Testis (tissue), 3 donors: ENCODE measurements around the gene CHN2. TPM values are rescaled to one million over a fixed set of nuclear protein-coding genes. Genes with fewer than 3 reads are reported as not detected.

ENCODE experiments used
- DNase-seq: peaks from one replicate; pipeline ENCODE4 v3.0.0-alpha.2; 2019
- H3K27ac ChIP-seq, 2 donors: fragments of 200-600 bp; sonication (generic); one replicate each; pipeline ENCODE4 v1.5.1; 2019
- H3K27me3 ChIP-seq: fragments of 200-600 bp; sonication (generic); one replicate; pipeline ENCODE4 v1.5.1; 2019
- H3K36me3 ChIP-seq: fragments of 200-600 bp; sonication (generic); one replicate; pipeline ENCODE4 v1.5.1; 2017; ENCODE audit warnings: low read depth; ENCODE audit errors: missing control alignments
- H3K4me1 ChIP-seq: fragments of 200-600 bp; sonication (generic); one replicate; pipeline ENCODE4 v1.5.1; 2019
- H3K4me3 ChIP-seq, 2 donors: fragments of 200-600 bp; sonication (generic); one replicate each; pipeline ENCODE4 v1.5.1; 2017 to 2019
- H3K9me3 ChIP-seq: fragments of 200-600 bp; sonication (generic); one replicate; pipeline ENCODE4 v1.5.1; 2017
- CTCF ChIP-seq, 3 experiments: fragments of 450-650 bp in 2 of 3; fragments of 200-600 bp in 1 of 3; sonication (generic) in 1 of 3; IDR thresholded peaks; one replicate each; pipeline ENCODE4 v1.5.1; 2016 to 2019; ENCODE audit warnings: antibody characterized with exemption in 3 of 3, mild to moderate bottlenecking in 2 of 3, moderate library complexity in 1 of 3
- POLR2A ChIP-seq: fragments of 450-650 bp; IDR thresholded peaks from one replicate; pipeline ENCODE4 v1.6.1; 2017; ENCODE audit warnings: antibody characterized with exemption, mild to moderate bottlenecking, moderate library complexity
- WGBS, 2 donors: methylation state at CpG; one replicate each; pipeline ENCODE4 v1.1.5; 2018; 5-methylcytosine and 5-hydroxymethylcytosine counted together
- intact Hi-C: fragments of 100-400 bp; cut with DNase I; formaldehyde crosslinking; loops from one replicate; pipeline ENCODE4 v1.15.1; 2023; ENCODE audit warnings: low total_unique reads
- polyA plus RNA-seq: library from polyadenylated mRNA; stranded (reverse); fragments of 350-450 nt; fragmentation: Illumina TruSeq; extraction: RNeasy Lipid Tissue Mini Kit (QIAGEN cat#74804); gene quantifications from one replicate; pipeline ENCODE4 v1.2.3, GENCODE V29; 2014; ENCODE audit warnings: low read depth, low replicate concordance; ENCODE audit not compliant: insufficient read depth
- total RNA-seq, 2 donors: library from RNA; depleted of rRNA; stranded (reverse); fragments of >200 nt; gene quantifications; one replicate each; pipeline ENCODE4 v1.2.3, GENCODE V29; 2016

The CHN2 gene
- total and polyA plus RNA-seq, 3 donors from 2014 or later = 8.6 to 27.4 (median 15.1) TPM

DNA sequence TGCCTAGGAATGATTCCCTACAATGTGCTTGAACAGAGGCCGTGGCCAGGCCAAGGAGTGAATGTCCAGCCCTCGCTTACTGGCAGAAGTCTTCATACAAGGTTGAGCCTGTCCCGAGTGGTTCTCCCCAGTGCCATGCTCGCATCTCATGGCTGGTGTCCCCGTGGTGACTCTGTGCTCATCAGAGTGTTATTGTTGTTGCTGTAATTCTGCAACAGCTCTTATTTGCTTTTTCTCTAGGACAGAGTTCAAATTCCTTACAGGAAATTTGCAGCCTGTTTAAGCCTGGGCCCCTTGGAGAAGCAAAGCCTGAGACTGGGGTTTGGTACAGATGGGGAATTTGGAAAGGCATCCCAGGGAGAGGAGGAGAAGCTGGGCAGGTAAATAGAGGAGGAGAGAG lies 211.3 kb downstream of the CHN2 start:
- Histone ChIP-seq H3K36me3 (no peaks in the 10 kb centered on the region), H3K9me3 (no peaks in the 10 kb centered on the region), H3K27me3 (no peaks in the 10 kb centered on the region), H3K27ac (no peak overlapping the region), H3K4me3 (no peak overlapping the region), H3K4me1 (no peaks in the 10 kb centered on the region)
- TF ChIP-seq CTCF (IDR thresholded peaks at IDR 0.05) = no peak
- no peak for TF ChIP-seq POLR2A
- no peak for DNase-seq
- 87 to 88% methylated on average over 5 of the region's 5 CpGs for WGBS, 2 donors
- intact Hi-C loops = loop anchor here (5.0 kb wide), 1 partner anchor 484 kb away; no protein-coding TSS in a partner anchor

- intact Hi-C loops = loop anchor here (5.0 kb wide), 1 partner anchor 484 kb away; no protein-coding TSS in a partner anchor
- TF ChIP-seq CTCF (IDR thresholded peaks at IDR 0.05) = no peak
- no peak for TF ChIP-seq POLR2A
- 80 to 92% methylated on average over 6 of the region's 6 CpGs for WGBS, 2 donors
These were observed 211.8 kb downstream of the CHN2 start for GRCh38 chr7:29406366-29406765.

DNA sequence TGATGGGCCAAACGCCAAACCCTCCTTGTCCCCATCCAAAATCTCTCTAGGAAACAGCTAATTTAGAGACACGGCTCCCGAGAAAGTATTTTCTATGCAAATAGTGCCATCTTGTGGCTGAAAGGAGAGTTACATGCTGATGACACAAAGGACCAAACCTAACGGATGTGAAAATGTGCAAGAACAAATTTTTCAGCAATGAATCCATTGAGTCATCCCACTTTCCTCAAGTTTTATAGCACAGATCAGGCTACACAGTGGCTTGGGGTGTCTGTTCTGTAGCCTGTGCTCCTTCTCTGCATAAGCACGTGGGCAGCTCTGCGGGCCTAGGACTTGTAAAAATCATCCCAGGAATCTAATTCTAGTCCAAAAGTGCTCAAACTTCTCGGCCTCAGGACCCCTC lies 214.3 kb downstream of the CHN2 start:
- intact Hi-C loops = loop anchor here (5.0 kb wide), 1 partner anchor 487 kb away; no protein-coding TSS in a partner anchor
- no peak for TF ChIP-seq POLR2A
- peak; percentile 90 to 94 (median 94) for TF ChIP-seq CTCF (IDR thresholded peaks at IDR 0.05)
- WGBS, 2 donors = 24 to 28% methylated on average over 7 of the region's 7 CpGs
- no peak overlapping the region for H3K27ac ChIP-seq
- no peaks in the 10 kb centered on the region for H3K36me3 ChIP-seq
- no peaks in the 10 kb centered on the region for H3K9me3 ChIP-seq
- no peaks in the 10 kb centered on the region for H3K27me3 ChIP-seq
- DNase-seq = peak; percentile 82
- H3K4me1 ChIP-seq = peaks cover 10% of the 10 kb centered on the region
- no peak overlapping the region for H3K4me3 ChIP-seq

More at GRCh38 chr7:29406366-29406765, 211.8 kb downstream of the CHN2 start:
- DNase-seq = no peak
- H3K4me3 ChIP-seq = no peak overlapping the region
- H3K36me3 ChIP-seq = no peaks in the 10 kb centered on the region
- no peak overlapping the region for H3K27ac ChIP-seq
- H3K4me1 ChIP-seq = no peaks in the 10 kb centered on the region
- H3K27me3 ChIP-seq = no peaks in the 10 kb centered on the region
- H3K9me3 ChIP-seq = no peaks in the 10 kb centered on the region

DNA sequence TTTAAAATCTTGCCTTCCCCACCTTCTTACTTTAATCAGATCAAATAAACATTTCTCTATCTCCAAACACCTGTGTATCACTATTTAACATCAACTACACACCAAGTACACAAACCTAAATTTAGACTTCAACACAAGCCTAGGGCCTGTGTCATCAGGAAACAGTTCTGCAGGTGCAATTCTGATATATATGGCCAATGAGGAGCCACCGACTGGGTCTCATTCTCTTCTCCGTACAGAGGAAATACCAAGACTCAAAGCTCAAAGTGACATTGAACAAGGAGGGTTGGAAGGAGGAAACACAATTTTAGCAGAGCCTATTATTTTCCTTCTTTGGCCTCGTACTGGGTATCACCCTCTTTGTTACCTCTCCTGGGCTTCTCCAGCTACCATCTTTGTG lies 216.4 kb downstream of the CHN2 start:
- intact Hi-C loops = no loop called here
- H3K4me3 ChIP-seq = no peak overlapping the region
- TF ChIP-seq CTCF (IDR thresholded peaks at IDR 0.05) (no peak), POLR2A (no peak)
- no peaks in the 10 kb centered on the region for H3K27me3 ChIP-seq
- no peak for DNase-seq
- H3K4me1 ChIP-seq = peaks cover 10% of the 10 kb centered on the region
- H3K36me3 ChIP-seq = no peaks in the 10 kb centered on the region
- no peak overlapping the region for H3K27ac ChIP-seq
- 79 to 96% methylated on average over 3 of the region's 3 CpGs for WGBS, 2 donors
- no peaks in the 10 kb centered on the region for H3K9me3 ChIP-seq

DNA sequence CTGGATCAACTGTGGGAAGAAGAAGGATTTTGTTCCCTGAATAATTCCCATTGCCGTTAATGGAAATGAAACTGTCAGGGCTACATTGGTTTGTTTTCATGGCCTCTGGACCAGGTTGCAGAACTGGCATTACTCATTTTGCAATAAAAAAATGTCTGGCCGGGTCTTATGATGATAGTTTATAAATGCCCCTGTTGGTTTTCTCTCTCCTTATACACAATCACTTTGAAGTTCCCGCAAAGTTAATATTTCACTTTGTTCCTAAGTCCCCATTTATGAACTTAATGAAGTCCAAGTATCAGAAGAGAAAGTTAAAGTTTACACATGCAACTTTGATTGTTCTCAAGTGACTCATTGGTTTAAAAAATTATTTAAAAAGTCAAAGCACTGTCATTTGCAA lies 218.3 kb downstream of the CHN2 start:
- peaks cover 10% of the 10 kb centered on the region for H3K4me1 ChIP-seq
- TF ChIP-seq POLR2A (no peak), CTCF (IDR thresholded peaks at IDR 0.05) (no peak)
- H3K27me3 ChIP-seq = no peaks in the 10 kb centered on the region
- H3K4me3 ChIP-seq = no peak overlapping the region
- no peak overlapping the region for H3K27ac ChIP-seq
- DNase-seq = no peak
- 71 to 78% methylated on average over 3 of the region's 3 CpGs for WGBS, 2 donors
- intact Hi-C loops = no loop called here
- H3K36me3 ChIP-seq = no peaks in the 10 kb centered on the region
- no peaks in the 10 kb centered on the region for H3K9me3 ChIP-seq
